GM12891 (cell line): ENCODE measurements around the gene TUBAL3.

ENCODE experiments used
- DNase-seq: peaks from one replicate; pipeline ENCODE4 v3.0.0; 2011; ENCODE audit warnings: low spot score; ENCODE audit not compliant: insufficient read length
- FAIRE-seq: peaks from 2 replicates; lab custom pipeline; 2011; peaks lifted over from hg19 to GRCh38; lab: Jason Lieb, UNC
- PAX5 ChIP-seq: IDR thresholded peaks from 2 replicates; pipeline ENCODE4 v1.6.1; 2011; ENCODE audit warnings: low read length, moderate library complexity, mild to moderate bottlenecking; ENCODE audit not compliant: insufficient read depth, severe bottlenecking
- POLR2A ChIP-seq: IDR thresholded peaks from 2 replicates; pipeline ENCODE4 v1.6.1; 2011; ENCODE audit warnings: low read depth, low read length, control low read depth
- POLR2AphosphoS5 ChIP-seq: IDR thresholded peaks from 2 replicates; pipeline ENCODE4 v1.6.1; 2011; ENCODE audit warnings: low read depth, low read length, control low read depth
- POU2F2 ChIP-seq: IDR thresholded peaks from 2 replicates; pipeline ENCODE4 v1.6.1; 2011; ENCODE audit warnings: low read depth, mild to moderate bottlenecking, control low read depth, low read length, moderate library complexity
- SPI1 ChIP-seq: IDR thresholded peaks from 2 replicates; pipeline ENCODE4 v1.6.1; 2011; ENCODE audit warnings: low read depth, low read length, control low read depth
- TAF1 ChIP-seq: IDR thresholded peaks from 2 replicates; pipeline ENCODE4 v1.6.1; 2011; ENCODE audit warnings: low read depth, low read length, control low read depth

The TUBAL3 gene

DNA sequence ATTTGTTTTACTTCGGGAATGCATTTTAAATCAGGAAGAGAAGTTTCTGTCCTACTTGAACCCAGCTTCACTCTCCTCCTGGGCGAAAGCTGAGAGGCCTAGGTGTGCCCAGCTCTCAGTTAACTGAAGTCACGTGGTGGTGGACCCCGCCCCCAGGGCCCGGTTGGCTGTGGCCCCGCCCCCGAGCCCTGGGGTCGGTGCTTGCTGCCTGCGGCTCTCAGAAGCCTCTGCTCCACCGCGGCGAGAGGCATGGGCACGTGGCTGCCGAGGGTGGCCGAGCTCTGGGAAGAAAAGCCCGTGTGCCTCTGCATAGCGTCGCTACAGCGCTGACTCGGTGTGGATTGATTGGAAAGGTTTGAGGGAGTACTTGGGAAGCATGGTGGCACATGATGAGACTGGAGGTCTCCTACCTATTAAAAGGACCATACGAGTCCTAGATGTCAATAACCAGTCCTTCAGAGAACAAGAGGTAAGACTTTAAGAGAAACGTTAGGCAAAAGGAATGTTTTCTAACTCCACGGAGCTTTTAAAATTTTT is 41.8 kb upstream of the TUBAL3 start:
- DNase-seq (no peak), FAIRE-seq (peak; percentile 91)
- TF ChIP-seq PAX5 (no peak), POLR2AphosphoS5 (peak; percentile 52; the same call in 1 of the 2 replicates), POU2F2 (0 out of 2 replicates have a peak, but pooled peaks have one; percentile 36), TAF1 (peak; percentile 89), SPI1 (no peak), POLR2A (peak; percentile 68)

- DNase-seq (no peak), FAIRE-seq (no peak)
- TF ChIP-seq SPI1 = no peak
- no peak for TF ChIP-seq POLR2AphosphoS5
- TF ChIP-seq TAF1 = no peak
- no peak for TF ChIP-seq PAX5
- no peak for TF ChIP-seq POU2F2
- no peak for TF ChIP-seq POLR2A
Observed at GRCh38 chr10:5445006-5445405, 40.4 kb upstream of the TUBAL3 start.

DNA sequence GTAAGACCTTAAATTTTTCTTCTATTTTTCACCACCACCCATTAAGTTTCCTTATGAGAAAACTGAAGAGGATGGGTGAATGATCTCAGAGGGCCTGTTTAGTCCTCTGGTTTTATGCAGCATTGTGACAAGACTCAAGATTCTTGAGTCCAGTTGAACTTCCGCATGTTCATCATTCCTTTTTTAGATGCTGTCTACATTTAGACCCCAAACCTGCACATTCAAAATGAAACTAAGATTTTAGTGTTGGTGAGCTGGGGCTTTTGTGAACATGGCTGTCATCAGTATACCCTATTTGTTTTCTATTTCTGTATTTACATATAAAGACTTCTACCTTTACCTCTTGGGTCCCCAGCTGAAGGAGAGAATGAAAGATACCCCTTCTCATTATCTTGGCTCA is 38.8 kb upstream of the TUBAL3 start:
- FAIRE-seq = peak; percentile 84
- peak; percentile 30 for DNase-seq
- no peak for TF ChIP-seq POLR2AphosphoS5
- 0 out of 2 replicates have a peak, but pooled peaks have one; percentile 21 for TF ChIP-seq POU2F2
- TF ChIP-seq TAF1 = no peak
- TF ChIP-seq SPI1 = no peak

DNA sequence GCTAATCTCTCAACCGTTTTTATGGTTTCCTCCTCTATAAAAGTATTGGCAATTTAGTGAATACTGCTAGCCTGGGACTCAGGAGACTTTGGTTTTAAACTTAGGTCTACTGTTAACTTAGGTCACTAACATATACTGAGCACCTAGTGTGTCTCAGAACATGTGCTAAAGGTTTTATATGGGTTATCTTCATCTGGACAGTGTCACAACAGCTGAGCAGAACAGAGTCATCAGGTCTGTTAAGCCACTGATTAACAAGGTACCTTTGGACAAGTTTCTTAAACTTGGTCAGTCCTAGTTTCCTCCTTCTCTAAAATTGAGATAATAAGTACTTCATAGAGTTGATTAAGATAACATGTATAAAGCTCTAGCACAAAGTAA is 38.4 kb upstream of the TUBAL3 start:
- TF ChIP-seq TAF1 = no peak
- no peak for TF ChIP-seq POLR2AphosphoS5
- TF ChIP-seq PAX5 = no peak
- TF ChIP-seq SPI1 = no peak
- no peak for TF ChIP-seq POU2F2
- no peak for TF ChIP-seq POLR2A
- DNase-seq (no peak), FAIRE-seq (peak; percentile 35)

- DNase-seq (no peak), FAIRE-seq (no peak)
- no peak for TF ChIP-seq POU2F2
- no peak for TF ChIP-seq PAX5
- no peak for TF ChIP-seq SPI1
- TF ChIP-seq POLR2AphosphoS5 = no peak
- no peak for TF ChIP-seq POLR2A
- no peak for TF ChIP-seq TAF1
Observed at GRCh38 chr10:5442065-5442989, 37.7 kb upstream of the TUBAL3 start.

GRCh38 chr10:5441106-5441505 is 36.5 kb upstream of the TUBAL3 start:
- no peak for FAIRE-seq
- DNase-seq = no peak

DNA sequence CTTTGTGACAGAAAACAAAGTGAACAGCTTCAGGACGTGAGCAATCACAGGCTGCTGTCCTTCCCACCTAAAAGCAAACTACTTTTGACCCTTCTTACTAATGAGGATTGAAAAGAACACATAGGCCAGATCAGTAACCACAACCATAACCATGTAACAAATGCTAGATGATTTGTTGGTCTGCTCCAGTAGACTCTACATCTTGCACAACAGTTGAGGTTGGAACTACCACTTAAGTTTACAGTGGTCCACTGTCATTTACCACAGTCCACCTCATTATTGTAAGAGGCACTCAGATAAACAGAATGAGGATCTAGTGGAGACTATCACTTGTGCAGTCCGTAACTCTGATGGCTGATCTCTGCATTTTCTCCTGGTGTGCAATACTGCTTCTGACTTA is 35.6 kb upstream of the TUBAL3 start:
- peak; percentile 16 for FAIRE-seq
- TF ChIP-seq POU2F2 (no peak), TAF1 (no peak), POLR2AphosphoS5 (no peak), PAX5 (no peak), POLR2A (no peak), SPI1 (no peak)
- DNase-seq = no peak

More at GRCh38 chr10:5441106-5441505, 36.5 kb upstream of the TUBAL3 start:
- no peak for TF ChIP-seq SPI1
- no peak for TF ChIP-seq TAF1
- TF ChIP-seq POU2F2 = no peak
- TF ChIP-seq POLR2A = no peak
- no peak for TF ChIP-seq POLR2AphosphoS5
- no peak for TF ChIP-seq PAX5

GRCh38 chr10:5435328-5435727 is 30.7 kb upstream of the TUBAL3 start:
- FAIRE-seq = no peak
- TF ChIP-seq PAX5 (no peak), TAF1 (no peak), POLR2AphosphoS5 (no peak), POU2F2 (no peak), SPI1 (no peak), POLR2A (no peak)

GRCh38 chr10:5434017-5434753 is 29.6 kb upstream of the TUBAL3 start:
- DNase-seq (no peak), FAIRE-seq (peak; percentile 61)
- no peak for TF ChIP-seq POLR2AphosphoS5
- TF ChIP-seq POU2F2 = no peak
- no peak for TF ChIP-seq TAF1
- TF ChIP-seq PAX5 = no peak
- TF ChIP-seq POLR2A = no peak
- TF ChIP-seq SPI1 = no peak

More at GRCh38 chr10:5435328-5435727, 30.7 kb upstream of the TUBAL3 start:
- DNase-seq = no peak

GRCh38 chr10:5433182-5433581 is 28.6 kb upstream of the TUBAL3 start:
- no peak for TF ChIP-seq POLR2AphosphoS5
- DNase-seq (no peak), FAIRE-seq (no peak)
